Measurements from ENCODE around the gene TNNI2. TPM values are rescaled to one million over a fixed set of nuclear protein-coding genes. Genes with fewer than 3 reads are reported as not detected.

Gene TNNI2
- polyA plus RNA-seq, 1 donor (not counting 4 experiments of a cell fraction or from before 2014, with no cell fraction given): 10.7 TPM

DNA sequence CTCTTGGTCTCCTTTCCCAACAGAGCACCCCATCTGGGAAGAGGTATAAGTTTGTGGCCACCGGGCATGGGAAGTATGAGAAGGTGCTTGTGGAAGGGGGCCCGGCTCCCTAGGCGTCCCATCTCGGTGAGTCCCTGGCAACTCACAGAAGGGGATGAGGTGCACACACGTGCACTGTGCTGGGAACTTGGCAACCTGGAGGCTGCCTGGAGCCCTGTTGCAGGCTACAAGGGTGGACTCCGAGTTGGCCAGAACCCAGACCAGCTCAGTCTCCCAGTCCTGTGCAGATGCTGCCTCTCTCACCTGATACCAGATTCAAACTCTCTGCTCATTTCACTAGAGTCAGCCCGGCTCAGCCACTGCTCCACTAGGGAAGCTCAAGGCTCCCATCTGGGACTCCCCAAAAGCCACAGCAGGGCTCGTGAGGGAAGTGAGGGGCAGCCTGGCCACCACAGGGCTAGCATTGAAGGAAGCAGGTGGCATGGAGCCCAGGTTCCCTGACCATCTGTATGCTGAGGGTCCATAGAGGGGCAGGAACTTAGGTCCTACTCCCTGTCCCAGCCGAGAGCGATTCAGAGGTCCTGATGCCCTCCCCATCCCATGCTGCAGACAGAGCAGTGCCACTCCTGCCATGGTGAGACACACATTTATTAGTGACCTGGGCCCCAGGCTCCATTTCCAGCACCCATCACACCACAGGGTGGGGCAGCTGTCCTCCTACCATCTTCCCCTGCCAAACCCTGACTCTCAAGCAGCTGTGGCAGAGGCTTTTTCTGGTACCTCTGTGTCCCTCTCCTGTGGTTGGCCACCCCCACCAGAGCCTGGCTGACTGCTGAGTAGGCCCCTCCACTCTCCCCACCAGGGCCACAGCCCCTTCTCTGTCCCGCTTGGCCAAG is 48.9 kb downstream of the TNNI2 start:
- Histone ChIP-seq H3K4me3 (ENCODE audit: control insufficient read depth in 2 of 3, extremely low read depth in 1 of 3, insufficient read depth in 2 of 3, low read depth in 1 of 3, low read length in 3 of 3) (no peak overlapping the region), H3K79me2 (ENCODE audit: control insufficient read depth, insufficient read depth, low read length) (no peaks in the 10 kb centered on the region), H4K20me1 (ENCODE audit: control insufficient read depth, extremely low read depth, insufficient read depth, low read length) (no peaks in the 10 kb centered on the region), H3K27ac (ENCODE audit: control insufficient read depth, insufficient read depth, low read length) (no peak overlapping the region), H3K9me1 (ENCODE audit: control insufficient read depth, extremely low read depth, insufficient read depth, low read length) (no peaks in the 10 kb centered on the region), H3K36me3 (ENCODE audit: control insufficient read depth in 2 of 2, extremely low read depth in 1 of 2, insufficient read depth in 2 of 2, low read length in 2 of 2) (no peaks in the 10 kb centered on the region), H3K9ac (ENCODE audit: control insufficient read depth, extremely low read depth, insufficient read depth, low read length) (no peak overlapping the region), H2AFZ (ENCODE audit: control insufficient read depth, low read length) (no peak overlapping the region), H3K4me2 (ENCODE audit: control insufficient read depth, extremely low read depth, insufficient read depth, low read depth, low read length) (no peak overlapping the region), H3K27me3 (ENCODE audit: control insufficient read depth, extremely low read depth, insufficient read depth, low read length) (peaks cover 3% of the 10 kb centered on the region), H3K9me3 (ENCODE audit: control insufficient read depth, low read depth, low read length) (no peaks in the 10 kb centered on the region), H3K4me1 (ENCODE audit: control insufficient read depth, extremely low read depth, insufficient read depth, low read length) (no peaks in the 10 kb centered on the region)
- no peak for TF ChIP-seq EZH2 (IDR thresholded peaks at IDR 0.05; ENCODE audit: low read length)
- TF ChIP-seq, protein P1, sequence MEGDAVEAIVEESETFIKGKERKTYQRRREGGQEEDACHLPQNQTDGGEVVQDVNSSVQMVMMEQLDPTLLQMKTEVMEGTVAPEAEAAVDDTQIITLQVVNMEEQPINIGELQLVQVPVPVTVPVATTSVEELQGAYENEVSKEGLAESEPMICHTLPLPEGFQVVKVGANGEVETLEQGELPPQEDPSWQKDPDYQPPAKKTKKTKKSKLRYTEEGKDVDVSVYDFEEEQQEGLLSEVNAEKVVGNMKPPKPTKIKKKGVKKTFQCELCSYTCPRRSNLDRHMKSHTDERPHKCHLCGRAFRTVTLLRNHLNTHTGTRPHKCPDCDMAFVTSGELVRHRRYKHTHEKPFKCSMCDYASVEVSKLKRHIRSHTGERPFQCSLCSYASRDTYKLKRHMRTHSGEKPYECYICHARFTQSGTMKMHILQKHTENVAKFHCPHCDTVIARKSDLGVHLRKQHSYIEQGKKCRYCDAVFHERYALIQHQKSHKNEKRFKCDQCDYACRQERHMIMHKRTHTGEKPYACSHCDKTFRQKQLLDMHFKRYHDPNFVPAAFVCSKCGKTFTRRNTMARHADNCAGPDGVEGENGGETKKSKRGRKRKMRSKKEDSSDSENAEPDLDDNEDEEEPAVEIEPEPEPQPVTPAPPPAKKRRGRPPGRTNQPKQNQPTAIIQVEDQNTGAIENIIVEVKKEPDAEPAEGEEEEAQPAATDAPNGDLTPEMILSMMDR (optimal IDR thresholded peaks at IDR 0.05 in 1 of 3, IDR thresholded peaks at IDR 0.05 in 1 of 3, conservative IDR thresholded peaks at IDR 0.05 in 1 of 3; ENCODE audit: extremely low read depth in 1 of 3, insufficient read depth in 2 of 3, low read length in 3 of 3): no peak
- dilution Hi-C loops (cut with MboI; ENCODE audit: extremely low pct_ligation_motif_present, low sequenced_read_pairs): no loop called here
- FAIRE-seq (no peak), DNase-seq (ENCODE audit: low read depth, low spot score) (no peak)

DNA sequence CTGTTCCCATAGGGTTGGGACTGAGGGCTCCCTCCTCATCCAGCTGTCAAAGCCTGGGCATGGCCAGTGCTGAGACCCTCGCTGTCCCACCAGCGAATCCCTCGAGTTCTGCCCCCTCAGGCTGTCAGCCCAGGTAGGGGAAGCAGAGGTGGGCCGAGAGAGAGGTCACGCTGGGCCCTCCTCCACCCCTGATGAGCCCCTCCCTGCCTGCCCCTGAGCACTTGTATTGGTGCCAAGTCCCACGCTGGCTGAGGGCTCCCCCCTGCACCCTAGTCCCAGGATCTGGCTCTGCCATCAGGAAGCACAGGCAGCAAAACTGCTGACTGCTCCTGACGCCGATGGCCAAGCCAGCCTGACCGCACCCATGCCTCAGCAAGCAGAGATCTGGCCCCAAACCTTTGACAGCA is 49.6 kb downstream of the TNNI2 start:
- FAIRE-seq (no peak), DNase-seq (ENCODE audit: low read depth, low spot score) (no peak)
- H3K4me3 ChIP-seq (ENCODE audit: control insufficient read depth in 2 of 3, extremely low read depth in 1 of 3, insufficient read depth in 2 of 3, low read depth in 1 of 3, low read length in 3 of 3): no peak overlapping the region
- H4K20me1 ChIP-seq (ENCODE audit: control insufficient read depth, extremely low read depth, insufficient read depth, low read length): no peaks in the 10 kb centered on the region
- H3K4me1 ChIP-seq (ENCODE audit: control insufficient read depth, extremely low read depth, insufficient read depth, low read length): no peaks in the 10 kb centered on the region
- H3K4me2 ChIP-seq (ENCODE audit: control insufficient read depth, extremely low read depth, insufficient read depth, low read depth, low read length): no peak overlapping the region
- no peaks in the 10 kb centered on the region for H3K79me2 ChIP-seq (ENCODE audit: control insufficient read depth, insufficient read depth, low read length)
- H3K27me3 ChIP-seq (ENCODE audit: control insufficient read depth, extremely low read depth, insufficient read depth, low read length): peaks cover 3% of the 10 kb centered on the region
- H3K36me3 ChIP-seq (ENCODE audit: control insufficient read depth in 2 of 2, extremely low read depth in 1 of 2, insufficient read depth in 2 of 2, low read length in 2 of 2): no peaks in the 10 kb centered on the region
- dilution Hi-C loops (cut with MboI; ENCODE audit: extremely low pct_ligation_motif_present, low sequenced_read_pairs): no loop called here
- H3K27ac ChIP-seq (ENCODE audit: control insufficient read depth, insufficient read depth, low read length): no peak overlapping the region
- H3K9me3 ChIP-seq (ENCODE audit: control insufficient read depth, low read depth, low read length): no peaks in the 10 kb centered on the region
- no peak overlapping the region for H2AFZ ChIP-seq (ENCODE audit: control insufficient read depth, low read length)
- TF ChIP-seq, protein P1 (optimal IDR thresholded peaks at IDR 0.05 in 1 of 3, IDR thresholded peaks at IDR 0.05 in 1 of 3, conservative IDR thresholded peaks at IDR 0.05 in 1 of 3; ENCODE audit: extremely low read depth in 1 of 3, insufficient read depth in 2 of 3, low read length in 3 of 3): no peak
- TF ChIP-seq EZH2 (IDR thresholded peaks at IDR 0.05; ENCODE audit: low read length): no peak
- H3K9ac ChIP-seq (ENCODE audit: control insufficient read depth, extremely low read depth, insufficient read depth, low read length): no peak overlapping the region
- no peaks in the 10 kb centered on the region for H3K9me1 ChIP-seq (ENCODE audit: control insufficient read depth, extremely low read depth, insufficient read depth, low read length)
